ENCODE measurements around the gene TBCD.
"Not testable (repeated sequence)": the region's sequence is repeated elsewhere in the genome, so short reads cannot be mapped to it uniquely, and the experiment has no call there.

Gene TBCD

GRCh38 chr17:82729479-82730260 is 22.2 kb upstream of the TBCD start:
- no peak for DNase-seq

GRCh38 chr17:82732118-82732743 is 19.6 kb upstream of the TBCD start:
- DNase-seq: no peak

- DNase-seq: no peak
These were observed 16.6 kb upstream of the TBCD start, which contains the start of gene FN3K for GRCh38 chr17:82734987-82735866. FN3K (plus strand) TSS chr17:82735615; CDS start chr17:82735637, 22 bp downstream.

- no peak for DNase-seq
These were observed 15.2 kb upstream of the TBCD start for GRCh38 chr17:82736511-82737185.

- no peak for DNase-seq
These were observed 13.6 kb upstream of the TBCD start for GRCh38 chr17:82737967-82738877.

GRCh38 chr17:82740906-82741759 is 10.7 kb upstream of the TBCD start:
- no peak for DNase-seq

GRCh38 chr17:82743344-82744219 is 8.3 kb upstream of the TBCD start:
- no peak for DNase-seq

GRCh38 chr17:82744736-82745135 is 7.1 kb upstream of the TBCD start:
- DNase-seq: not testable (repeated sequence)

- no peak for DNase-seq
These were observed 6.3 kb upstream of the TBCD start for GRCh38 chr17:82745524-82745923.

- DNase-seq: no peak
These were observed 3.1 kb upstream of the TBCD start for GRCh38 chr17:82748756-82749155.

- no peak for DNase-seq
These were observed 1.5 kb upstream of the TBCD start for GRCh38 chr17:82750241-82750908.

GRCh38 chr17:82751171-82751570 is 694 bp upstream of the TBCD start:
- DNase-seq: peak; percentile 13

GRCh38 chr17:82752371-82753200 is 721 bp downstream of the TBCD start:
- DNase-seq: peak; percentile 21

GRCh38 chr17:82753201-82753464 is 1.3 kb downstream of the TBCD start:
- no peak for DNase-seq

- no peak for DNase-seq
These were observed 2.7 kb downstream of the TBCD start for GRCh38 chr17:82754297-82755208.

- DNase-seq: no peak
These were observed 4.3 kb downstream of the TBCD start for GRCh38 chr17:82756166-82756565.

- no peak for DNase-seq
These were observed 13.5 kb downstream of the TBCD start for GRCh38 chr17:82765371-82765770.
